ENCODE results near the gene NPTN.

GRCh38 chr15:73593304-73594074, 39.7 kb downstream of the NPTN start:
- TF ChIP-seq, protein P1, sequence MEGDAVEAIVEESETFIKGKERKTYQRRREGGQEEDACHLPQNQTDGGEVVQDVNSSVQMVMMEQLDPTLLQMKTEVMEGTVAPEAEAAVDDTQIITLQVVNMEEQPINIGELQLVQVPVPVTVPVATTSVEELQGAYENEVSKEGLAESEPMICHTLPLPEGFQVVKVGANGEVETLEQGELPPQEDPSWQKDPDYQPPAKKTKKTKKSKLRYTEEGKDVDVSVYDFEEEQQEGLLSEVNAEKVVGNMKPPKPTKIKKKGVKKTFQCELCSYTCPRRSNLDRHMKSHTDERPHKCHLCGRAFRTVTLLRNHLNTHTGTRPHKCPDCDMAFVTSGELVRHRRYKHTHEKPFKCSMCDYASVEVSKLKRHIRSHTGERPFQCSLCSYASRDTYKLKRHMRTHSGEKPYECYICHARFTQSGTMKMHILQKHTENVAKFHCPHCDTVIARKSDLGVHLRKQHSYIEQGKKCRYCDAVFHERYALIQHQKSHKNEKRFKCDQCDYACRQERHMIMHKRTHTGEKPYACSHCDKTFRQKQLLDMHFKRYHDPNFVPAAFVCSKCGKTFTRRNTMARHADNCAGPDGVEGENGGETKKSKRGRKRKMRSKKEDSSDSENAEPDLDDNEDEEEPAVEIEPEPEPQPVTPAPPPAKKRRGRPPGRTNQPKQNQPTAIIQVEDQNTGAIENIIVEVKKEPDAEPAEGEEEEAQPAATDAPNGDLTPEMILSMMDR (IDR thresholded peaks at IDR 0.05): no peak
- no peak for TF ChIP-seq POLR2A (IDR thresholded peaks at IDR 0.05)
